ENCODE results near the gene TRIL. TPM values are rescaled to one million over a fixed set of nuclear protein-coding genes. Genes with fewer than 3 reads are reported as not detected.

TRIL gene
- total and polyA plus RNA-seq, 2 of the 4 experiments (the other 2 are of a cell fraction): under 0.01 to 0.09 TPM

GRCh38 chr7:28983396-28984190 lies 25.5 kb upstream of the TRIL start (continued):
- TF ChIP-seq NFE2L2 (IDR thresholded peaks at IDR 0.05; ENCODE audit: low read depth, low read length): no peak

DNA sequence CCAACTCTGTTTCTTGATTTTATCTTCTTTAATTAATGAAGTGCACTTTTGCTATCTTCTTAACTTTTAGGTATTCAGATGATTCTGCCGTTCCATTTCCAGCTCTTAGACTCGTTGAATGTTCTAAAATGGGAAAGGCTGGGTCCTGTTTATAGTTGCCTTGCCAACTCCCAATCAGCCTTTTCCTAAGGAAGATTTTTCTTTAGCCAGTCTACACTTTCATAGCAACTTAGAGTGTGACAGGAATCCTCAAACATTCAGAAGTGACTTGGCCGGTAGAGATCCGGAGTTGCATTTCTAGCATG lies 23.0 kb upstream of the TRIL start:
- intact Hi-C loops (cut with micrococcal nuclease) (no loop called here), in situ Hi-C loops (cut with MboI; ENCODE audit: low sequenced_read_pairs) (no loop called here), dilution Hi-C loops (cut with HindIII; ENCODE audit: low sequenced_read_pairs, unreplicated experiment) (no loop called here)
- Histone ChIP-seq H3K4me1 (ENCODE audit: control insufficient read depth, insufficient read depth, low read length) (peaks cover 8% of the 10 kb centered on the region), H2AK9ac (replicated peaks; ENCODE audit: low read depth, low read length, poor library complexity) (no peak overlapping the region), H2AFZ (replicated peaks; ENCODE audit: low read length, poor library complexity) (no peak overlapping the region), H3K14ac (replicated peaks; ENCODE audit: low read depth, low read length) (no peak overlapping the region), H3K36me3 (ENCODE audit: control insufficient read depth, insufficient read depth, low read length) (no peaks in the 10 kb centered on the region), H4K20me1 (ENCODE audit: insufficient read depth, low read length) (no peaks in the 10 kb centered on the region), H3K56ac (ENCODE audit: extremely low read depth, insufficient read depth, low read length) (no peak overlapping the region), H3K9ac (ENCODE audit: low read depth, low read length) (no peak overlapping the region), H3K4me3 (ENCODE audit: insufficient read depth, low read depth, low read length) (no peak overlapping the region), H3K4ac (ENCODE audit: low read depth, low read length) (no peak overlapping the region), H2BK5ac (ENCODE audit: low read depth, low read length, poor library complexity, severe bottlenecking) (no peak overlapping the region), H3K9me1 (ENCODE audit: insufficient read depth, low read length) (peaks cover 2% of the 10 kb centered on the region; the same call in 1 of the 2 replicates), H3K23ac (ENCODE audit: low read depth, low read length) (no peak overlapping the region), H2AK5ac (ENCODE audit: low read depth, low read length) (no peak overlapping the region), H3K4me2 (ENCODE audit: low read depth, low read length) (no peak overlapping the region), H3K9me3 (ENCODE audit: control insufficient read depth, insufficient read depth, low read length) (0 out of 2 replicates have a peak, but pooled peaks cover 2% of the 10 kb centered on the region), H3K18ac (ENCODE audit: low read depth, low read length) (no peak overlapping the region), H2BK15ac (ENCODE audit: low read depth, low read length) (no peak overlapping the region), H4K8ac (ENCODE audit: low read depth in 2 of 2, low read length in 2 of 2) (no peak overlapping the region), H2BK20ac (ENCODE audit: low read depth, low read length) (no peak overlapping the region), H4K5ac (ENCODE audit: low read depth, low read length) (no peak overlapping the region), H3K27me3 (ENCODE audit: control insufficient read depth, insufficient read depth, low read length) (peaks cover 1% of the 10 kb centered on the region; the same call in 1 of the 2 replicates), H3K27ac (ENCODE audit: insufficient read depth, low read length) (no peak overlapping the region), H3K79me1 (ENCODE audit: low read depth in 1 of 2, low read length in 2 of 2) (no peaks in the 10 kb centered on the region), H2BK120ac (ENCODE audit: low read depth, low read length) (no peak overlapping the region), H4K91ac (ENCODE audit: insufficient read depth, low read depth, low read length) (no peak overlapping the region)
- ChIA-PET POLR2A (ENCODE audit: unreplicated experiment) (no interaction called here), CTCF (no interaction called here)
- WGBS, 2 experiments (ENCODE audit: extremely low coverage in 2 of 2, insufficient read length in 1 of 2): no CpG with 5 or more reads among the region's 4 CpGs
- TF ChIP-seq CTCF (conservative IDR thresholded peaks at IDR 0.05; ENCODE audit: low read depth, low read length): no peak
- TF ChIP-seq, protein P1, sequence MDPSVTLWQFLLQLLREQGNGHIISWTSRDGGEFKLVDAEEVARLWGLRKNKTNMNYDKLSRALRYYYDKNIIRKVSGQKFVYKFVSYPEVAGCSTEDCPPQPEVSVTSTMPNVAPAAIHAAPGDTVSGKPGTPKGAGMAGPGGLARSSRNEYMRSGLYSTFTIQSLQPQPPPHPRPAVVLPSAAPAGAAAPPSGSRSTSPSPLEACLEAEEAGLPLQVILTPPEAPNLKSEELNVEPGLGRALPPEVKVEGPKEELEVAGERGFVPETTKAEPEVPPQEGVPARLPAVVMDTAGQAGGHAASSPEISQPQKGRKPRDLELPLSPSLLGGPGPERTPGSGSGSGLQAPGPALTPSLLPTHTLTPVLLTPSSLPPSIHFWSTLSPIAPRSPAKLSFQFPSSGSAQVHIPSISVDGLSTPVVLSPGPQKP (IDR thresholded peaks at IDR 0.05; ENCODE audit: borderline replicate concordance, low read depth, low read length): no peak
- TF ChIP-seq MAZ (IDR thresholded peaks at IDR 0.05; ENCODE audit: borderline replicate concordance, low read depth, low read length): no peak
- no peak for TF ChIP-seq POLR2A (IDR thresholded peaks at IDR 0.05; ENCODE audit: low read depth, low read length)
- no peak for TF ChIP-seq CEBPB (IDR thresholded peaks at IDR 0.05; ENCODE audit: low read depth, low read length)
- TF ChIP-seq FOS (IDR thresholded peaks at IDR 0.05; ENCODE audit: low read depth, low read length): no peak
- no peak for TF ChIP-seq CHD1 (IDR thresholded peaks at IDR 0.05; ENCODE audit: low read depth, low read length)
- no peak for TF ChIP-seq RCOR1 (IDR thresholded peaks at IDR 0.05; ENCODE audit: insufficient replicate concordance, low read length)
- no peak for TF ChIP-seq RAD21 (IDR thresholded peaks at IDR 0.05; ENCODE audit: low read length)
- no peak for TF ChIP-seq SMC3 (IDR thresholded peaks at IDR 0.05; ENCODE audit: low read depth, low read length)
- TF ChIP-seq, protein P2, sequence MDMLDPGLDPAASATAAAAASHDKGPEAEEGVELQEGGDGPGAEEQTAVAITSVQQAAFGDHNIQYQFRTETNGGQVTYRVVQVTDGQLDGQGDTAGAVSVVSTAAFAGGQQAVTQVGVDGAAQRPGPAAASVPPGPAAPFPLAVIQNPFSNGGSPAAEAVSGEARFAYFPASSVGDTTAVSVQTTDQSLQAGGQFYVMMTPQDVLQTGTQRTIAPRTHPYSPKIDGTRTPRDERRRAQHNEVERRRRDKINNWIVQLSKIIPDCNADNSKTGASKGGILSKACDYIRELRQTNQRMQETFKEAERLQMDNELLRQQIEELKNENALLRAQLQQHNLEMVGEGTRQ (IDR thresholded peaks at IDR 0.05; ENCODE audit: low read depth, low read length): no peak
- TF ChIP-seq MAFK (IDR thresholded peaks at IDR 0.05; ENCODE audit: low read depth, low read length): no peak
- ATAC-seq (ENCODE audit: low read depth) (no peak), DNase-seq (no peak)
- no TSS peak for BruUV-seq (replicated peaks)
